ENCODE results near the gene GABRR1.
"Not testable (repeated sequence)": the region's sequence is repeated elsewhere in the genome, so short reads cannot be mapped to it uniquely, and the experiment has no call there.

GABRR1 gene

GRCh38 chr6:89138173-89138572, 79.0 kb downstream of the GABRR1 start:
- TF ChIP-seq CTCF (conservative IDR thresholded peaks at IDR 0.05; ENCODE audit: low read depth), result no peak
- no peak overlapping the region for H3K27ac ChIP-seq
- ChIA-PET POLR2A (ENCODE audit: low non-redundant PET) (no interaction called here), CTCF (interaction anchor here (0.6 kb wide), 1 partner anchor 21 kb away, joined by 3 read pairs; no protein-coding TSS in a partner anchor)
- DNase-seq (ENCODE audit: low spot score), result no peak

GRCh38 chr6:89134723-89135122, 82.4 kb downstream of the GABRR1 start:
- TF ChIP-seq CTCF (conservative IDR thresholded peaks at IDR 0.05; ENCODE audit: low read depth), result no peak
- no peak for DNase-seq (ENCODE audit: low spot score)
- H3K27ac ChIP-seq, result no peak overlapping the region
- CTCF ChIA-PET, result interaction anchor here (0.7 kb wide), 1 partner anchor 237 kb away, joined by 4 read pairs; no protein-coding TSS in a partner anchor
- POLR2A ChIA-PET (ENCODE audit: low non-redundant PET), result no interaction called here

- ChIA-PET POLR2A (ENCODE audit: low non-redundant PET) (no interaction called here), CTCF (no interaction called here)
- no peak for DNase-seq (ENCODE audit: low spot score)
- no peak for TF ChIP-seq CTCF (conservative IDR thresholded peaks at IDR 0.05; ENCODE audit: low read depth)
- H3K27ac ChIP-seq, result no peak overlapping the region
Measured at GRCh38 chr6:89133981-89134380, 83.2 kb downstream of the GABRR1 start.

GRCh38 chr6:89132057-89132456, 85.1 kb downstream of the GABRR1 start:
- no peak for TF ChIP-seq CTCF (conservative IDR thresholded peaks at IDR 0.05; ENCODE audit: low read depth)
- DNase-seq (ENCODE audit: low spot score), result no peak
- CTCF ChIA-PET, result interaction anchor here (0.6 kb wide), 1 partner anchor 284 kb away, joined by 3 read pairs; no protein-coding TSS in a partner anchor
- POLR2A ChIA-PET (ENCODE audit: low non-redundant PET), result no interaction called here
- H3K27ac ChIP-seq, result no peak overlapping the region

- POLR2A ChIA-PET (ENCODE audit: low non-redundant PET), result no interaction called here
- TF ChIP-seq CTCF (conservative IDR thresholded peaks at IDR 0.05; ENCODE audit: low read depth), result no peak
- DNase-seq (ENCODE audit: low spot score), result no peak
- CTCF ChIA-PET, result no interaction called here
- H3K27ac ChIP-seq, result no peak overlapping the region
Measured at GRCh38 chr6:89131599-89131998, 85.6 kb downstream of the GABRR1 start.

- POLR2A ChIA-PET (ENCODE audit: low non-redundant PET); H3K27ac ChIP-seq; CTCF ChIA-PET; DNase-seq (ENCODE audit: low spot score): not testable (repeated sequence)
Measured at GRCh38 chr6:89128256-89128671, 88.9 kb downstream of the GABRR1 start.
